IMR-90 (cell line): ENCODE measurements around the gene TEX13A. TPM values are rescaled to one million over a fixed set of nuclear protein-coding genes. Genes with fewer than 3 reads are reported as not detected.

ENCODE experiments used
- ATAC-seq: fragments of 200-7000 bp; cut with Tn5 transposase; 2 replicates; pipeline ENCODE4 v1.9.1; 2020; ENCODE audit warnings: low read depth, mild to moderate bottlenecking, moderate library complexity
- BruUV-seq: library from RNA; stranded (reverse); fragments of 400-500 nt; replicated peaks from 2 replicates; lab custom pipeline; 2021; lab: Mats Ljungman, UMichigan
- CTCF ChIA-PET: fragments of 300-600 bp; formaldehyde crosslinking; extraction: SDS; loops from one replicate; lab custom pipeline; 2021; ENCODE audit warnings: antibody characterized with exemption; lab: Yijun Ruan, JAX
- POLR2A ChIA-PET: fragments of 300-600 bp; sonication (Branson Sonifier 250); formaldehyde crosslinking; loops from one replicate; lab custom pipeline; 2022; ENCODE audit warnings: antibody characterized with exemption; ENCODE audit not compliant: unreplicated experiment; lab: Charles Lee
- DNase-seq: peaks from one replicate; pipeline ENCODE4 v3.0.0; 2013
- H2AFZ ChIP-seq: replicated peaks from 2 replicates; pipeline ENCODE3; 2013; ENCODE audit warnings: low read length, mild to moderate bottlenecking; ENCODE audit not compliant: poor library complexity
- H2AK5ac ChIP-seq: 2 replicates; pipeline ENCODE4 v1.6.1; 2013; ENCODE audit warnings: low read depth, low read length, inconsistent platforms
- H2AK9ac ChIP-seq: replicated peaks from 2 replicates; pipeline ENCODE3; 2013; ENCODE audit warnings: mild to moderate bottlenecking, low read depth, low read length, moderate library complexity; ENCODE audit not compliant: poor library complexity
- H2BK120ac ChIP-seq: 2 replicates; pipeline ENCODE4 v1.6.1; 2013; ENCODE audit warnings: low read depth, low read length, inconsistent platforms
- H2BK15ac ChIP-seq: 3 replicates; pipeline ENCODE4 v1.6.1; 2013; ENCODE audit warnings: low read depth, low read length, inconsistent platforms
- H2BK20ac ChIP-seq: 2 replicates; pipeline ENCODE4 v1.6.1; 2013; ENCODE audit warnings: low read depth, mild to moderate bottlenecking, inconsistent platforms, low read length, moderate library complexity
- H2BK5ac ChIP-seq: 2 replicates; pipeline ENCODE4 v1.6.1; 2013; ENCODE audit warnings: mild to moderate bottlenecking, low read depth, low read length, inconsistent platforms; ENCODE audit not compliant: poor library complexity, severe bottlenecking
- H3K14ac ChIP-seq: replicated peaks from 2 replicates; pipeline ENCODE4 v1.6.1; 2013; ENCODE audit warnings: low read depth, low read length, inconsistent platforms
- H3K18ac ChIP-seq: 2 replicates; pipeline ENCODE4 v1.6.1; 2013; ENCODE audit warnings: low read depth, low read length, control low read depth
- H3K23ac ChIP-seq: 2 replicates; pipeline ENCODE4 v1.6.1; 2013; ENCODE audit warnings: low read depth, low read length, inconsistent platforms
- H3K27ac ChIP-seq: 2 replicates; pipeline ENCODE4 v1.5.1; 2013; ENCODE audit warnings: mild to moderate bottlenecking, control low read depth, low read length; ENCODE audit not compliant: insufficient read depth
- H3K27me3 ChIP-seq: 2 replicates; pipeline ENCODE4 v1.6.1; 2013; ENCODE audit warnings: low read length; ENCODE audit not compliant: control insufficient read depth, insufficient read depth
- H3K36me3 ChIP-seq: 2 replicates; pipeline ENCODE4 v1.6.1; 2013; ENCODE audit warnings: low read length, mixed read lengths; ENCODE audit not compliant: control insufficient read depth, insufficient read depth
- H3K4ac ChIP-seq: 2 replicates; pipeline ENCODE4 v1.6.1; 2013; ENCODE audit warnings: low read depth, low read length, inconsistent platforms
- H3K4me1 ChIP-seq: 2 replicates; pipeline ENCODE4 v1.6.1; 2013; ENCODE audit warnings: low read length, mixed read lengths; ENCODE audit not compliant: control insufficient read depth, insufficient read depth
- H3K4me2 ChIP-seq: 2 replicates; pipeline ENCODE4 v1.6.1; 2013; ENCODE audit warnings: low read depth, mild to moderate bottlenecking, control low read depth, low read length, moderate library complexity
- H3K4me3 ChIP-seq: 2 replicates; pipeline ENCODE4 v1.5.1; 2013; ENCODE audit warnings: low read depth, mild to moderate bottlenecking, control low read depth, low read length, moderate library complexity; ENCODE audit not compliant: insufficient read depth
- H3K56ac ChIP-seq: 2 replicates; pipeline ENCODE4 v1.6.1; 2013; ENCODE audit warnings: low read length, inconsistent platforms; ENCODE audit not compliant: insufficient read depth; ENCODE audit errors: extremely low read depth
- H3K79me1 ChIP-seq, 2 experiments: 2 replicates each; pipeline ENCODE4 v1.6.1; 2013; ENCODE audit warnings: low read length in 2 of 2, inconsistent platforms in 1 of 2, low read depth in 1 of 2
- H3K9ac ChIP-seq: 2 replicates; pipeline ENCODE4 v1.6.1; 2013; ENCODE audit warnings: low read depth, low read length, control low read depth
- H3K9me1 ChIP-seq: 2 replicates; pipeline ENCODE4 v1.6.1; 2013; ENCODE audit warnings: low read length, inconsistent platforms; ENCODE audit not compliant: insufficient read depth
- H3K9me3 ChIP-seq: 2 replicates; pipeline ENCODE4 v1.6.1; 2013; ENCODE audit warnings: low read length; ENCODE audit not compliant: control insufficient read depth, insufficient read depth
- H4K20me1 ChIP-seq: 2 replicates; pipeline ENCODE4 v1.6.1; 2013; ENCODE audit warnings: low read length, inconsistent platforms; ENCODE audit not compliant: insufficient read depth
- H4K5ac ChIP-seq: 2 replicates; pipeline ENCODE4 v1.6.1; 2013; ENCODE audit warnings: mild to moderate bottlenecking, low read depth, low read length, control low read depth
- H4K8ac ChIP-seq, 2 experiments: 2 replicates each; pipeline ENCODE4 v1.6.1; 2013; ENCODE audit warnings: low read depth in 2 of 2, low read length in 2 of 2, control low read depth in 1 of 2, inconsistent platforms in 1 of 2
- H4K91ac ChIP-seq: 2 replicates; pipeline ENCODE4 v1.6.1; 2013; ENCODE audit warnings: low read depth, low read length, inconsistent platforms; ENCODE audit not compliant: insufficient read depth
- ELK1 ChIP-seq: fragments of 150-350 bp; IDR thresholded peaks from 2 replicates; pipeline ENCODE4 v1.6.1; 2016; ENCODE audit warnings: low read depth, mild to moderate bottlenecking, low read length, moderate library complexity, borderline replicate concordance
- FOS ChIP-seq: fragments of 150-350 bp; IDR thresholded peaks from 2 replicates; pipeline ENCODE4 v1.6.1; 2016; ENCODE audit warnings: low read depth, low read length
- MAFK ChIP-seq: IDR thresholded peaks from 2 replicates; pipeline ENCODE4 v1.6.1; 2012; ENCODE audit warnings: low read depth, low read length, improper control_type of control experiment
- MXI1 ChIP-seq: IDR thresholded peaks from 2 replicates; pipeline ENCODE4 v1.6.1; 2012; ENCODE audit warnings: low read depth, mild to moderate bottlenecking, low read length, moderate library complexity, borderline replicate concordance
- NFE2L2 ChIP-seq: fragments of 150-350 bp; IDR thresholded peaks from 2 replicates; pipeline ENCODE4 v1.6.1; 2016; ENCODE audit warnings: low read depth, mild to moderate bottlenecking, low read length
- POLR2A ChIP-seq: IDR thresholded peaks from 2 replicates; pipeline ENCODE4 v1.6.1; 2012; ENCODE audit warnings: mild to moderate bottlenecking, low read depth, low read length
- RFX5 ChIP-seq: IDR thresholded peaks from 2 replicates; pipeline ENCODE4 v1.8.0; 2012; ENCODE audit warnings: low read depth, mild to moderate bottlenecking, low read length, moderate library complexity
- SMC3 ChIP-seq: fragments of 150-350 bp; IDR thresholded peaks from 2 replicates; pipeline ENCODE4 v1.6.1; 2016; ENCODE audit warnings: low read depth, mild to moderate bottlenecking, antibody characterized with exemption, low read length, moderate library complexity
- WGBS, 2 experiments: methylation state at CpG; one replicate each; pipeline versions ENCODE4 v1.1.5 to v1.1.7; 2013; ENCODE audit warnings: missing lambda C conversion rate in 2 of 2; ENCODE audit not compliant: insufficient read length in 1 of 2; ENCODE audit errors: extremely low coverage in 2 of 2; 5-methylcytosine and 5-hydroxymethylcytosine counted together
- dilution Hi-C: fragments of 300-500 bp; cut with HindIII; formaldehyde crosslinking; loops from one replicate; pipeline ENCODE4 v1.14.3; 2018; ENCODE audit warnings: low sequenced_read_pairs; ENCODE audit not compliant: unreplicated experiment
- in situ Hi-C: fragments of 300-500 bp; cut with MboI; formaldehyde crosslinking; loops from 3 replicates; pipeline ENCODE4 v1.14.3; 2019; ENCODE audit warnings: low sequenced_read_pairs, inconsistent platforms, mixed read lengths
- intact Hi-C: fragments of 100-400 bp; cut with micrococcal nuclease; formaldehyde crosslinking; loops from 2 replicates; pipeline ENCODE4 v1.10.0; 2022
- polyA plus RNA-seq, 3 experiments: library from polyadenylated mRNA; depleted of rRNA; stranded (reverse); fragments of >200 nt; gene quantifications; 2 replicates each; pipeline ENCODE4 v1.2.3, GENCODE V29; 2012; ENCODE audit warnings: low replicate concordance in 1 of 3
- total RNA-seq: library from RNA; depleted of rRNA; stranded (reverse); fragments of >200 nt; gene quantifications from 2 replicates; pipeline ENCODE4 v1.2.3, GENCODE V29; 2012
- TF ChIP-seq, protein P1 (sequence below): fragments of 150-350 bp; IDR thresholded peaks from 2 replicates; pipeline ENCODE4 v1.6.1; 2017; ENCODE audit warnings: mild to moderate bottlenecking, antibody characterized with exemption, low read length, low read depth
- TF ChIP-seq, protein P2 (sequence below): conservative IDR thresholded peaks from 2 replicates; pipeline ENCODE4 v1.5.1; 2012; ENCODE audit warnings: mild to moderate bottlenecking, low read depth, low read length, improper control_type of control experiment

TEX13A gene
- total and polyA plus RNA-seq, 2 of the 4 experiments (the other 2 are of a cell fraction), result not detected

DNA sequence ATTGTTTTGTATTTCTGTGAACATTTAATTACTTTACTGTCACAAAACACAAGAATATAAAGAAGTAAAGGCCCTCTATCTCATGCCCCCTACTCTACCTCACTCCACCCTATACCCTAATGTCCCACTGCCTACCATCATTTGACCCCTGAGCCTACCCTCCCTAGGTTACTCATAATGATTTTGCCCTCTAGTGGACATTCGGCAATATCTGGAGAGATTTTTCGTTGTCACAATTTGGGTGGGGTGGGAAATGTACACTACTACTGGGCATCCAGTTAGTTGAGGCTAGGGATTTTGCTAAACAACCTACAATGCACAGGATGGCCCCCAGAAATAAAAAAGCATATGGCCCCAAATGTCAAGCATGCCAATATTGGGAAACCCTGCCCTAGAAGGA, 10.2 kb downstream of the TEX13A start:
- Histone ChIP-seq H3K36me3 (no peaks in the 10 kb centered on the region), H3K4me2 (no peak overlapping the region), H3K4me1 (no peaks in the 10 kb centered on the region), H3K18ac (no peak overlapping the region), H3K23ac (no peak overlapping the region), H3K14ac (no peak overlapping the region), H3K56ac (no peak overlapping the region), H2BK15ac (no peak overlapping the region), H2BK120ac (no peak overlapping the region), H3K9ac (no peak overlapping the region), H3K79me1 (no peaks in the 10 kb centered on the region), H3K9me3 (peaks cover 2% of the 10 kb centered on the region; the same call in 1 of the 2 replicates), H4K8ac (no peak overlapping the region), H3K27ac (no peak overlapping the region), H3K9me1 (no peaks in the 10 kb centered on the region), H2AK5ac (no peak overlapping the region), H2AFZ (no peak overlapping the region), H4K5ac (no peak overlapping the region), H2AK9ac (no peak overlapping the region), H2BK20ac (no peak overlapping the region), H3K4me3 (no peak overlapping the region), H4K91ac (no peak overlapping the region), H2BK5ac (no peak overlapping the region), H3K4ac (no peak overlapping the region), H4K20me1 (no peaks in the 10 kb centered on the region), H3K27me3 (no peaks in the 10 kb centered on the region; the same call in 1 of the 2 replicates)
- intact Hi-C loops, result no loop called here
- CTCF ChIA-PET, result no interaction called here
- POLR2A ChIA-PET, result no interaction called here
- no peak for DNase-seq
- in situ Hi-C loops, result no loop called here
- BruUV-seq, result no TSS peak
- WGBS, 2 experiments, result no CpG with 5 or more reads among the region's 2 CpGs
- dilution Hi-C loops, result no loop called here
- no peak for ATAC-seq
- no peak for TF ChIP-seq MXI1
- no peak for TF ChIP-seq POLR2A
- no peak for TF ChIP-seq SMC3
- TF ChIP-seq FOS, result no peak
- TF ChIP-seq ELK1, result no peak
- TF ChIP-seq RFX5, result no peak
- TF ChIP-seq MAFK, result no peak
- TF ChIP-seq, protein P1, sequence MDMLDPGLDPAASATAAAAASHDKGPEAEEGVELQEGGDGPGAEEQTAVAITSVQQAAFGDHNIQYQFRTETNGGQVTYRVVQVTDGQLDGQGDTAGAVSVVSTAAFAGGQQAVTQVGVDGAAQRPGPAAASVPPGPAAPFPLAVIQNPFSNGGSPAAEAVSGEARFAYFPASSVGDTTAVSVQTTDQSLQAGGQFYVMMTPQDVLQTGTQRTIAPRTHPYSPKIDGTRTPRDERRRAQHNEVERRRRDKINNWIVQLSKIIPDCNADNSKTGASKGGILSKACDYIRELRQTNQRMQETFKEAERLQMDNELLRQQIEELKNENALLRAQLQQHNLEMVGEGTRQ, result no peak
- TF ChIP-seq, protein P2, sequence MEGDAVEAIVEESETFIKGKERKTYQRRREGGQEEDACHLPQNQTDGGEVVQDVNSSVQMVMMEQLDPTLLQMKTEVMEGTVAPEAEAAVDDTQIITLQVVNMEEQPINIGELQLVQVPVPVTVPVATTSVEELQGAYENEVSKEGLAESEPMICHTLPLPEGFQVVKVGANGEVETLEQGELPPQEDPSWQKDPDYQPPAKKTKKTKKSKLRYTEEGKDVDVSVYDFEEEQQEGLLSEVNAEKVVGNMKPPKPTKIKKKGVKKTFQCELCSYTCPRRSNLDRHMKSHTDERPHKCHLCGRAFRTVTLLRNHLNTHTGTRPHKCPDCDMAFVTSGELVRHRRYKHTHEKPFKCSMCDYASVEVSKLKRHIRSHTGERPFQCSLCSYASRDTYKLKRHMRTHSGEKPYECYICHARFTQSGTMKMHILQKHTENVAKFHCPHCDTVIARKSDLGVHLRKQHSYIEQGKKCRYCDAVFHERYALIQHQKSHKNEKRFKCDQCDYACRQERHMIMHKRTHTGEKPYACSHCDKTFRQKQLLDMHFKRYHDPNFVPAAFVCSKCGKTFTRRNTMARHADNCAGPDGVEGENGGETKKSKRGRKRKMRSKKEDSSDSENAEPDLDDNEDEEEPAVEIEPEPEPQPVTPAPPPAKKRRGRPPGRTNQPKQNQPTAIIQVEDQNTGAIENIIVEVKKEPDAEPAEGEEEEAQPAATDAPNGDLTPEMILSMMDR, result no peak
- TF ChIP-seq NFE2L2, result no peak
